Cortex of kidney (tissue), 1 donor: ENCODE measurements around the gene GKN1.
"Not testable (repeated sequence)": the region's sequence is repeated elsewhere in the genome, so short reads cannot be mapped to it uniquely, and the experiment has no call there.

ENCODE experiments used
- DNase-seq: peaks from one replicate; lab custom pipeline; 2025; lab: John Stamatoyannopoulos, UW

The GKN1 gene, protein sequence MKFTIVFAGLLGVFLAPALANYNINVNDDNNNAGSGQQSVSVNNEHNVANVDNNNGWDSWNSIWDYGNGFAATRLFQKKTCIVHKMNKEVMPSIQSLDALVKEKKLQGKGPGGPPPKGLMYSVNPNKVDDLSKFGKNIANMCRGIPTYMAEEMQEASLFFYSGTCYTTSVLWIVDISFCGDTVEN

DNA sequence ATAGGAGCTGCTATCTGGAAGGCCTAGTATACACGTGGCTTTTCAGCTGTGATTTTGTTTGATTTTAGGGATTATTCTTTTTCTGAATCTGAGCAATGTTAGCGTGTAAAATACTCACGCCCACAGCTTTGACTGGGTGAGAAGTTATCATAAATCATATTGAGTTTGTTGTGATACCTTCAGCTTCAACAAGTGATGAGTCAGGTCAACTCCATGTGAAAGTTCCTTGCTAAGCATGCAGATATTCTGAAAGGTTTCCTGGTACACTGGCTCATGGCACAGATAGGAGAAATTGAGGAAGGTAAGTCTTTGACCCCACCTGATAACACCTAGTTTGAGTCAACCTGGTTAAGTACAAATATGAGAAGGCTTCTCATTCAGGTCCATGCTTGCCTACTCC is at the start of gene GKN1:
TSS of gene GKN1 (plus strand) at position 386 of the 400 bp plus-strand sequence. CDS start 42 bp downstream, outside the sequence.
- no peak for DNase-seq

DNA sequence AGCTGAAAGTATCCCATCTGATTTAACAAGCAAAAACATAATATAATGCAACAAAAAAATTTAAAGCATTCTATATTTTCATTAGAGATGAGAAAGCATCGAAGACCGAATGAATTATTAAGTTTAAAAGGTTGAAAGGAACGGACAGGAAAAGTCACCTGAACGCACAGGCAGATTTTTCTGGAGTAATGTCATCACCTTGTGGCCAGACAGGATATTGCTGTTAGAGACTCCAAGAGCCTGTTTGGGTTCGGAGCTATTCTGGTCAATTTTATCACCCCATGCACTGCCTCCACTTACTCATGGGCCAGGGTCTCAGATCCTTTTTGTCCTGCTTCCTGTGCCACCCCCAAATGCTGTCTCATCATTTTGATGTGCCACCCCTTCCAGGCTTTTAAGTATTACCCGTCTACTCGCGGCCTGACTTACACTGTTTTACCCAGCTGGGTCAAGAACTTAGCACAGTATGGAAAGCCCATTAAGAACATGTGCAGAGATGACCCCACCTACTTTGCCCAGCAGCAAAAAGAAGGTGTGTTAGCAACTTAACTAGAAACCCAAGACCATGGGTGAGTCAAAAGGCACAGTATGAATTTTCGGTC is 49.0 kb upstream of the GKN1 start:
- DNase-seq, result no peak

DNA sequence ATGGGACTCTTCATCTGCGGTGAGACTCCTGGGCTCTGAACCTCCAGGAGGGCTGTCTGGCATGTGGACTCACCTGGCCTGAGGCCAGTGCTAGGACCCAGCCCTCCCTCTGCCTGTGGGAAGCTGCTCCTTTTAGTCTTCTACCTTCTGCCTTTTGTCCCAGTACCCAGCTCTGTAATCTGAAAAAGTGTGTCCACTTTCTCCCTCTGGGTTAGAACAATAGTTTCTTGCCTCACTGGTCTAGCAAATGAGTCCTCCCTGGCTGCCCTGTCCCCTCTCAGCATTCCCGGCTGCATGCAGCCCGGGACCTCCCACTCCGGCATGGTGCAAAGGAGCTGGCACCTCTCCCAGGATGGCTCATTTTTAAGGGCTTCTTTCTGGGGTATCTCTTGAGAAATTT is 47.6 kb upstream of the GKN1 start:
- no peak for DNase-seq

DNA sequence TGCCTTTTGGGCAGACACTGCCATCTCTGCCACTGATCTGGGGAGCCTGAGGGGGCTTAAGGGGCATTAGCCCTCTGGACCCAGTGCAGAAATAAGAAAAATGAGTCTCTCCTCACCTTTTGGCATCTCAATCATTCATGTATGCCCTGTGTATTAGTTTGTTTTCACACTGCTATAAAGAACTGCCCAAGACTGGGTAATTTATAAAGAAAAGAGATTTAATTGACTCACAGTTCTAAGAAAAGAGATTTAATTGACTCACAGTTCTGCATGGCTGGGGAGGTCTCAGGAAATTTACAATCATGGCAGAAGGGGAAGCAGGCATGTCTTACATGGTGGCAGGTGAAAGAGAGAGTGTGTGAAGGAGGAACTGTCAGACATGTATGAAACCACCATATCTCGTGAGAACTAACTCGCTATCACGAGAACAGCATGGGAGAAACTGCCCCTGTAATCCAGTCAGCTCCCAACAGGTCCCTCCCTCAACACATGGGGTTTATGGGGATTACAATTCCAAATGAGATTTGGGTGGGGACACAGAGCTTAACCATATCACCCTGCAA is 43.2 kb upstream of the GKN1 start:
- no peak for DNase-seq

DNA sequence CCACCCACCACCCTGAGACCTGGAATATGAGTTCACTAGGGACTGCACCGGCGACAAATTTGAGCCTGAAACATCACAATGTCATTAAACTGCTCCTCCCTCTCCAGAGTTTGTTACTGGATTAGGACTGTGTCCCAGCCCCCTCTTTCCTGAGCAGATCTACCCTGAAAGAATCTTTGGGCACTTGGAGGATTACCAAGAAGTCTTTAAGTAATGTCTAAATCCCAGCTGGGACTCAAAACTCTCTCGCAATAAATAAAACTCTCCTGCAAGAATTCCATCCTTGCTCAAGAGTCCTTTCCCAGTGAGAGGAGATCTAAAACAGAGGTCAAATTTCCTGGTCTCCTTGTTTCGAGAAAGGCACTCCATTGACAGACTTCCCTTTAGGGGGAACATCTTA is 42.6 kb upstream of the GKN1 start:
- no peak for DNase-seq

DNA sequence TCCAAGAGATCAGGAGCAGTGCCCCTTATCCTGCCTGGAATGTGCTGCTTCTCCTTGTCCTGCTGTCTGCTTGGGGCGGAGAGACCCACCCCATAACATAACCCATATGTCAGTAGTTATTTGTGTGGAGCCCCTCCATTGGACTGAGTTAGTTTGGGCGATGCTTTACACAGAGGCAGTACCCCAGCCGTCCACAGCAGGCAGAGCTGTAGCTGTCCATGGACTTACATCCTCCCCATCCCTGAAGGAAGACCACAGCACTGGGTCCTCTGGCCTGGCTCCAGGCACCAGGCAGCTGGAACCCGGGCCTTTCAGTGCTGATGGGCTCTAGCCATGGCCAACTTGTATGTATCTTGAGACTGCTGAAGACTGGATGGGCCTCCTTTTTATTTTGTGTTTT is 42.0 kb upstream of the GKN1 start:
- DNase-seq, result no peak

DNA sequence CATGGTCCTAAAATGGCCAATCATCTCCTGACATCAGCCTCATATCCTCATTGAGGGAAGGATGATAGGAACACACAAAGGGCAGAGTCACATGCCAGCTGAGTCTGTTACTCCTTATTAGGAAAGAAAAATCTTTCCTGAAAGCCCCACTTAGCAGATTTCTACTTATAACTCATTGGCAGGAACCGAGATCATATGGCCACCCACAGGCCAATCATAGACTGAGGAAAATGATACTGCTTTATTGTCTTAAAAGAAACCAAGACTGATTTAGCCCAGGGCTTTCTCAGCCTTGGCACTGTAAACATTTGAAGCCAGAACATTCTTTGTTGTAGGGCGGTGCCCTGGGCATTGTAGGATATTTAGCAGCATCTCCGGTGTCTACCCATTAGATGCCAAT is 40.4 kb upstream of the GKN1 start:
- no peak for DNase-seq

DNA sequence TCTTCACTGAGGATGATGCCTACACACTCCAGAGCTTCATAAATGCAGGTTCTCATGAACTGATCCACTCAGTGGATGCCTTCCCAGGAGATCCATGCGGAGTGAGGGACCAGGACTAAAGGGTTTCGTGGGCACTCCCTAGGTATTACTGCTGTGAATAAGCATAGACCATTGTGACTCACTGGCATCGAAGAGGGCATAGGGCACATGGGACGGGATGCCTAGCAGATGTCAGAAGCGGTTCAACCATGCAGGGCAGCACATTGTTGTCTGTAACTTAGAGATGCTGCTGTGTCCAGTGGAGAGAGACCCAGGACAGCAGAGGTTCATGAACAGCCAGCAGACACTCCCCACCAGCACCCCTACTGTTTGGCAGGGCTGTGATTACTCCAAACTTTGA is 39.0 kb upstream of the GKN1 start:
- DNase-seq, result no peak

DNA sequence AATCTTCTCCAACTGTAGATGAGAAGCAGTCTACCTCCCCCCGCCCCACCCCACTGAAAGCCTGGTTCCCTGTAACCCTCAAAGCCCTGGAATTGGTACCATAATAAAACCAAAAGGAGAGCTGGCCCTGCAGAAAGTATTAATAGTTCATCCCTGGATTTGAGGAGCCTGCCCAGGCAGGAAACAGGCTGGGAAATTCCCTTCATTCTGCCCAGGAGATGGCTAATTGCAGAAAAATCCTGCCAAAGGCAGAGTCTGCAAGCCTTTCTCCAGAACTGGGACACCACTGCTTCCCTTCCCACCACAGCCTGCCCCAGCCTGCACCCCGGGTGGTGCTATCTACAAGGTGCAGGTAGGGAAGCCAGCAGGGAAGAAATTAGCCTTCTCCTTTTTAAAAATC is 38.0 kb upstream of the GKN1 start:
- no peak for DNase-seq

DNA sequence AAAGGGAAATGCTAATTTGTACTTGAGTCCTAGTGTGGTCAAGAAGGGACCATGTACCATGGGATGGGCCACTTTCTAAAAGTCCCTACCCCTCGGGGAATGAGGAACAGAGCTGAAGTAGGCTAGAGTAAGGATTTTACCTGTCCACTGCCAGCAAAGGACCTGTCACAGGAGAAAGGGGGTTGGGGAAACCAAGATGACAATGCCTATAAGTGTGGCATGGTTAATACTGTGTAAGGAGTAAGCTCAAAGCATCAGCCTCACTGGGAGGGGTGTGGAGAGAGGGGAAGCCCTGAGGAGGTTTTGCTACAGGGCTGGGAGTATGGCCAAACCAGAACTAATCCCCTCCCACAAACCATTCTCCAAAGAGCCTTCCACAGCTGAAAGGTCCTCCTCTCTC is 37.5 kb upstream of the GKN1 start:
- no peak for DNase-seq

DNA sequence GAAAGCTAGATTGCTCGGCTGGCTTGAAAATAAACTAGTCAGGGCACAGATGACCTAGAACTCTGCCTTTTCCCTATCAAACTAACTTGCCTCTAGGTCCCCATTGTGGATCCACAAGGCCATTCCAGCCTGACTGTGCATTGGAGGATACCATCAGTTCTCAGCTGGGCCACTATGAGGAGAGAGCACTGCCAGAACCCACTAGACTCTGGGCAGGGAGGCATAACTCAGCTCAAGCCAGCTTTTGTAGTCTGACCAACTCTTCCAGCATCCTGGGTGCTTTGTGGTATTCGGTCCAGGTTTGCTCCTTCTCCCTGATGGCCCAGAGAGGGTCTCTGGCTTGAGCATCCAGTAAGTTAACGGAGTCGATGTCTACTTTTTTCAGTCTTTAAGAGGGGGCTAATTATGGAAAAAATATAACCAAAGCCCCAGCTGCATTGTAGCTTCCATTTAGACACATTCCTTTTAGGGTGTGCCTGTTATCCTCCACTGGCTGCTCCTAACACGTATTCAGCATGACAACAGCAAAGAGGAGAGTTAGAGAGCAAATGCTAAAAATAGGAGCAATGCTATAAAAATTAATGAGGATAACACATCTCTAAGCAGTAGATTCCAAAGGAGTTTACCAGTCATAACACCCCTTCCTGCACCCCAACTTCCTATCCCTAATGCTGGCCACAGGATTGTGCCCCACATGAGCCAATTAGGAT is 36.9 kb upstream of the GKN1 start:
- DNase-seq, result no peak

DNA sequence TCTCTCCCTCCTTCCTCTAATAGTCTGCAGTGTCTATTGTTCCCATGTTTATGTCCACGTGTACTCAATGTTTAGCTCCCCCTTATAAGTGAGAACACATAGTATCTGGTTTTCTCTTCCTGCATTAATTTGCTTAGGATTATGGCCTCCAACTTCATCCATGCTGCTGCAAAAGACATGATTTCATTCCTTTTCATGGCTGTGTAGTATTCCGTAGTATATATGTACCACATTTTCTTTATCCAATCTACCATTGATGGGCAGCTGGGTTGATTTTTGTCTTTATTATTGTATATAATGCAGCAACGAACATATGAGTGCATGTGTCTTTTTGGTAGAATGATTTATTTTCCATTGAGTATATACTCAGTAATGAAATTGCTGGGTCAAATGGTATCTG is 35.5 kb upstream of the GKN1 start:
- DNase-seq, result no peak

DNA sequence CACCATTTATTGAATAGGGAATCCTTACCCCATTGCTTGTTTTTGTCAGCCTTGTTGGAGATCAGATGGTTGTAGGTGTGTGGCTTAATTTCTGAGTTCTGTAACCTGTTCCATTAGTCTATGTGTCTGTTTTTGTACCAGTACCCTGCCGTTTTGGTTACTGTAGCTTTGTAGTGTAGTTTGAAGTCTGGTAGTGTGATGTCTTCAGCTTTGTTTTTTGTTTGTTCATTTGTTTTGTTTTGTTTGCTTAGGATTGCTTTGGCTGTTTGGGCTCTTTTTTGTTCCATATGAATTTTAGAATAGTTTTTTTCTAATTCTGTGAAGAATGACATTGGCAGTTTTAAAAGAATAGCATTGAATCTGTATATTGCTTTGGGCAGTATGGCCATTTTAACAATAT is 34.5 kb upstream of the GKN1 start:
- no peak for DNase-seq

DNA sequence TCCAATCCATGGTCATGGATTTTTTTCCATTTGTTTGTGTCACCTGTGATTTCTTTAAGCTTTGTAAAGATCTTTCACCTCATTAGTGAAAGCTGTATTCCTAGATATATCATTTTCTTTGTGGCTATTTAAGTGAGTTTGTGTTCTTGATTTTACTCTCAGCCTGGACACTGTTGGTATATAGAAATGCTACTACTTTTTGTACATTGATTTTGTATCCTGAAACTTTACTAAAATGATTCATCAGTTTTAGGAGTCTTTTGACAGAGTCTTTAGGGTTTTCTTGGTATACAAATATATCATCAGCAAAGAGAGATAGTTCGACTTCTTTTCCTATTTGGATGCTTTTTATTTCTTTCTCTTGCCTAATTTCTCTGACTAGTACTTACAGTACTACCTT is 34.1 kb upstream of the GKN1 start:
- no peak for DNase-seq

DNA sequence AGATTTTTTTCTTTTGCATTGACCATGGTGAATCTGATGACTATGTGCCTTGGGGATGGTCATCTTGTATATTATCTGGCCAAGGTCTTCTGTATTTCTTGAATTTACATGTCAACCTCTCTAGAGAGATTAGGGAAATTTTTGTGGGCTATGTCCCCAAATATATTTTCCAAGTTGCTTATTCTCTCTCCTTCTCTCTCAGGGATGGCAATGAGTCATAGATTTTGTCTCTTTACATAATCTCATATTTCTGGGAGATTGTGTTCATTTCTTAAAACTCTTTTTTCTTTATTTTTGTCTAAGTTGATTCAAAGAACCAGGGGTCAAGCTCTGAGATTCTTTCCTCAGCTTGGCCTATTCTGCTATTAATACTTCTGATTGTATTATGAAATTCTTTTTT is 31.6 kb upstream of the GKN1 start:
- DNase-seq, result no peak

DNA sequence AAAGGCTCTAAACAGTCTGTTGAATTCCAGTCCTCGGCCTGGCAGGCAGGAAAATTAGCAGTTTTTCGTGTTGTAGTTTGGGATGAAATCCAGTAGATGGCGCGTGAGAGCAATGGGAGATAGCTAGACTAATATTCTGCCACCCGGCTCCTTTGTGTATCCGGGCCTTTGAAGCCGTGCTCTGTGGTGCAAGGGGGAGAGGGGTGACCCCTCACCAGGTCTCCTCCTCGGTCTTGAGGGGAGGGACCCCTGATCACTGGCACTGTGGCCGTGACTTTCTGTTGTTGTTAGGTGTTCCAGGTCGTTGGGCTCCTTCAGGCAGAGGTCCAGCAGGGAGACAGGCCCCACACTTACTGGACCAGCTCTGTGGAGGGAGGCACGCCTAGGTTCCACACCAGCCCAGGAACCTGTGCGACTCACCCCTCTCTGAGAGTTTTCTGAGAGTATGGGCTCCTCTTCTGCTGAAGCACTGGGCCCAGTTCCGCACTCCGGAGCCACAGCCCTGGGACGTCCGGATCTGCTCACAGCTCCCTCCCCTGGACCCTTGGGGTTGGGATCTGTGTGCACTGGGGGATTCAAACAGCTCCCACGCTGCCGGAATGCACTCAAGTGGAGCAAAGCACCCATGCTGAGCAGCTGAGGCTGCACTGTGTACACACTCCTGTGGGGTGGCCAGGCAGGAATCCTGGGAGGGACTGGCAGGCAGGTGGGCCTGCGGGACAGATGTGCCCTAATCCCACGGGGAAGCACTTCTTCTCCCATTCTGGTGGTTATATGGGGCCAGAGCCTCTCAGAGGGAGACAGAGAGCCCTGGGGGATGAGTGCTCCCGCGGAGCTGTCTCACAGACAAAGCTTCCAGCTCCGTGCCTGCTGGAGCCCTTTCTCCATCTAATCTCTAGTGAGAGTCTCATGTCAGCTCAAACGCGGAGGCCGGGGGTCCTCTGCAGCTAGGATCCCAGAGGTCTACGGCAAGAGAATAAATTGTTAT is 30.6 kb upstream of the GKN1 start:
- DNase-seq, result no peak

DNA sequence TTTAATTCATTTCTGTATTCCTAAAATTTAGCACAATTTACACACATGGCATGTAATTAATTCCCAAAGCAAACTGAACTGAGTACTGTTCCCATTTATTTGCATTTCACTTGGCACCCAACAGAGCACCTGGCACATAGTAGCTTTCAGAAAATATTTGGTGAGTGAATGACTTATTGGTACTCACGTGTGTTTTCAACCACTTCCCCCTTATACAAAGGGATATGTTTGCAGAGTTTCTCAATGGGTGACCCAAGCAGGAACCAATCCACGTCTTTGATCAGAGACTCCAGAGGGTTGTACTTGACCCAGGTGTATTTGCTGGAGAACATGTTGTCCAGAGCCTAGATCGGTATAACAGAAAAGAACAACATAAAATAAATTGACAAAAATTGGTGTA is 28.3 kb upstream of the GKN1 start:
- no peak for DNase-seq

DNA sequence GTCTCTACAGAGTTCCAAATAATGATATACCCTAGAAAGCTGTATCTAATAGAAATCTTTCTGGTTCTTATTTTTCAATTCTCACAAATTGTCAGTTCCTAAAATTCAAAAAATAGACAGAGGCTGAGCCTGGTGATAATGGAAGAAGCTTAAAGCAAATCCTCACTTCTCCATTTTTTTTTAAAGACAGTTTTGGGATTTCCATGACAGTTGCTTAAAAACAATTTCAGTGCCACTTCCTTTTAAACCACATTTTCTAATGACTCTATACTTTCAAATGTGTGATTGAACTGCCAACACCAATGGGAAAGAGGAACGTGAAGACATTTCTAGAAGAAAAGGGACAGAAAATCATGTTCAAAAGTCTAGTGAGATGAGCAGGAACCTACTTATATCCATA is 25.7 kb upstream of the GKN1 start:
- no peak for DNase-seq

DNA sequence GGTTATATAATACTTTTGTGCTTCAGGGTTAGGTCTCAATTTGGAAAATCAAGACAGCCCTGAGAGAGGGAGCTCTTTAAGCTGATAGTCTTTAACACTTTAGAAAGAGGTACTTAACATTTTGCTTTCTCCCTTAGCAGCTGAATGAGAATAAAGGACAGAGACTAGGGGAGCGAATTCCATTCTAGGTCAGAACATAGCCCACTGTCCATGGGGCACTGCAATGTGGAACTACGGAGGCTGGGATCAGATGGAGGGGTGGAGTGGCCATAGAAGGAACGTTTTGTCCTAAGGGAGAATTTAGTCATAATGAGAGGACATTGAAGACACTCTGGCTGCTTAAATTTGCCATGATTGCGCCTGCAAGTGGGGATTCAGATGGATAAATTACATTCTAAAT is 22.5 kb upstream of the GKN1 start:
- no peak for DNase-seq

DNA sequence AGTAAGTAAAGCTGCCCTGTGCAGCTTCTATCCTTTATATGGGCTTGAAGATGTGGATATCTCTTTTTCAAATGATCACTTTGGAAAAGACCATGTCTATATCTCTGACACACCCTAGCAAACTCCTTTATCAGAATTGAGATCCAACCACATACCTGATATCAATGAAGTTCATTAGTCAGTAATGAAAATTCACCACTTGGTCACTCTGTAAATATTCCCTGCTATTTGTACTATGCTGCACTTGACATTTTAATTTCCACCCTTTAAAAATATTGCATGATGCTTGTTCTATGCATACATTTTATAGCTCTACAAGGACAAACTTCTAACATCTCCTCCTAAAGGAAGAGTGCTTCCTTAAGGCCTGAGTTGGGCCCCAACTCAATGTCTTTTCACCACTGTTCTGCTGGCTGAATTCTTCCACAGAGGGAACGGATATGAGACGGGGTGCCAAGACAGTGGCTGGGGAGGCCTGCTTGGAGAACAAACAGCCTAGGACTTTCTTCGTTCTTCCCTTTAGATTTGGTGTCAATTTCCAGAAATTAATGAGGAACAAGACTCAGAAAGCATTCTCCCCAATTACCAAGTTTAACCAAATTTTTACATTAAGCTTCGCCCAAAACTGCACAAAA is 21.4 kb upstream of the GKN1 start, which contains the start of gene GKN2:
TSS of gene GKN2 (minus strand) at position 7 of the 635 bp plus-strand sequence. CDS start 32 bp downstream, outside the sequence.
- DNase-seq, result no peak

DNA sequence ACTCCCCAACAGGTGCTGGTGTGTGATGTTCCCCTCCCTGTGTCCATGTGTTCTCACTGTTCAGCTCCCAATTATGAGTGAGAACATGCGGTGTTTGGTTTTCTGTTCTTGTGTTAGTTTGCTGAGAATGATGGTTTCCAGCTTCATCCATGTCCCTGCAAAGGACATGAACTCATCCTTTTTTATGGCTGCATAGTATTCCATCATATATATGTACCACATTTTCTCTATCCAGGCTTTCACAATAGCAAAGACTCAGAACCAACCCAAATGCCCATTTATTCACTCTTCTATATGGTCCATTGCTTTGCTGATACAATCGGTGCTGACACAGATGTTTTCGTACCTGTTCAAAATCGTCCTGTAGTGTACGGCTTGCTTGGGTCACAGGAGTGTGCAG is 19.0 kb upstream of the GKN1 start:
- not testable (repeated sequence) for DNase-seq

DNA sequence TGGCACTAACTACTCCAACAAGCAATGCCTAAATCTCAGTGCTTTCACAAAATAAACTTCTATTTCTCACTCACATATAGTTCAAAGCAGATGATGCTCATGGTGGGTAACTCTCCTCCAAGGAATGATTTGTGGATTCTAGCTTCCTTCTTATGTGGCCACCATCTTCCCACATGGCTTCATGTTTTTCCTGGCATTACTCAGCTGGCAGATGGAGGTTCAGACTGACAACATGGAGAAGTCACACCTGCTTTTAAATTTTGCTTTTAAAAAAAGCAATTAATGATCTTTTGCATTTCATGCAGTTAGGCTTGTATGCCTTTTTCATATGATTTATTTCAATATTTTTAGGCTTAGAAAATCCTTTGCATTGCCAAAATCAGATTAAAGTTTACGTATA is 15.4 kb upstream of the GKN1 start:
- no peak for DNase-seq
